HCT116 (cell line): ENCODE data around the gene TMCC1. TPM values are rescaled to one million over a fixed set of nuclear protein-coding genes. Genes with fewer than 3 reads are reported as not detected.

ENCODE experiments used
- ATAC-seq: fragments of 200-7000 bp; cut with Tn5 transposase; 2 replicates; pipeline ENCODE4 v1.9.1; 2020; ENCODE audit warnings: mild to moderate bottlenecking, moderate library complexity
- BruUV-seq: library from RNA; stranded (reverse); fragments of 400-500 nt; replicated peaks from 2 replicates; lab custom pipeline; 2021; lab: Mats Ljungman, UMichigan
- CTCF ChIA-PET: fragments of 300-600 bp; sonication (Branson Sonifier 250); formaldehyde crosslinking; loops from one replicate; lab custom pipeline; 2021; ENCODE audit warnings: antibody characterized with exemption; lab: Charles Lee
- POLR2A ChIA-PET: fragments of 300-600, 350-600 bp; sonication (Branson Sonifier 250); formaldehyde crosslinking; loops from one replicate; lab custom pipeline; 2021; ENCODE audit warnings: antibody characterized with exemption; lab: Charles Lee
- RAD21 ChIA-PET, 2 experiments: fragments of 300-600 bp; sonication (Branson Sonifier 250); formaldehyde crosslinking; loops; one replicate each; lab custom pipeline; 2023; ENCODE audit warnings: low total read pairs in 2 of 2; ENCODE audit not compliant: uncharacterized antibody in 2 of 2, unreplicated experiment in 2 of 2, low non-redundant PET in 1 of 2; lab: Charles Lee
- DNase-seq: peaks from one replicate; pipeline ENCODE4 v3.0.0-alpha.2; 2010; ENCODE audit warnings: low read depth, low spot score
- H2AFZ ChIP-seq: fragments of 200-600 bp; shearing (Covaris generic), sonication (generic); 2 replicates; pipeline ENCODE4 v1.6.1; 2017; ENCODE audit warnings: low read depth, mixed run types, mixed read lengths, antibody characterized with exemption, low read length; ENCODE audit not compliant: poor library complexity, severe bottlenecking
- H3K27ac ChIP-seq: 2 replicates; pipeline ENCODE4 v1.5.1; 2012; ENCODE audit warnings: low read depth, low read length
- H3K27me3 ChIP-seq: fragments of 200-600 bp; sonication (generic); 2 replicates; pipeline ENCODE4 v1.6.1; 2016; ENCODE audit warnings: mixed run types, low read length, mixed read lengths; ENCODE audit not compliant: insufficient read depth
- H3K36me3 ChIP-seq, 2 experiments: fragments of 200-500 bp in 1 of 2; fragments of 200-600 bp in 1 of 2; sonication (Bioruptor generic) in 1 of 2; sonication (generic) in 1 of 2; 2 replicates each; pipeline versions ENCODE4 v1.5.1 to v1.6.1; 2014 to 2016; ENCODE audit warnings: low read length in 2 of 2, inconsistent platforms in 1 of 2, mixed read lengths in 1 of 2, mixed run types in 1 of 2; ENCODE audit not compliant: insufficient read depth in 2 of 2, control insufficient read depth in 1 of 2
- H3K4me1 ChIP-seq, 2 experiments: fragments of 200-600 bp in 1 of 2; sonication (generic) in 1 of 2; 2 replicates each; pipeline versions ENCODE4 v1.5.1 to v1.6.1; 2012 to 2017; ENCODE audit warnings: low read length in 2 of 2, inconsistent platforms in 1 of 2, mild to moderate bottlenecking in 1 of 2, mixed read lengths in 1 of 2, mixed run types in 1 of 2, moderate library complexity in 1 of 2; ENCODE audit not compliant: insufficient read depth in 2 of 2, control insufficient read depth in 1 of 2
- H3K4me2 ChIP-seq: fragments of 200-600 bp; sonication (generic); 2 replicates; pipeline ENCODE4 v1.6.1; 2017; ENCODE audit warnings: mixed run types, low read length, mixed read lengths
- H3K4me3 ChIP-seq, 2 experiments: fragments of 200-600 bp in 1 of 2; sonication (generic) in 1 of 2; replicated peaks in 1 of 2; 2 replicates each; pipeline ENCODE4 v1.5.1; 2011 to 2016; ENCODE audit warnings: low read length in 2 of 2, control low read depth in 1 of 2, low read depth in 1 of 2, mild to moderate bottlenecking in 1 of 2, mixed read lengths in 1 of 2, mixed run types in 1 of 2
- H3K79me2 ChIP-seq: fragments of 200-600 bp; sonication (generic); 2 replicates; pipeline ENCODE4 v1.6.1; 2017; ENCODE audit warnings: mild to moderate bottlenecking, mixed run types, low read length, moderate library complexity, mixed read lengths; ENCODE audit not compliant: insufficient read depth
- H3K9ac ChIP-seq: fragments of 200-600 bp; sonication (generic); 2 replicates; pipeline ENCODE4 v1.6.1; 2016; ENCODE audit warnings: low read length, mixed read lengths
- H3K9me2 ChIP-seq: fragments of 200-600 bp; sonication (generic), shearing (Covaris generic); 2 replicates; pipeline ENCODE4 v1.6.1; 2017; ENCODE audit warnings: mixed run types, mild to moderate bottlenecking, moderate library complexity; ENCODE audit not compliant: insufficient read depth
- H3K9me3 ChIP-seq, 2 experiments: fragments of 200-500 bp in 1 of 2; fragments of 200-600 bp in 1 of 2; sonication (Bioruptor generic) in 1 of 2; sonication (generic) in 1 of 2; 2 replicates each; pipeline ENCODE4 v1.6.1; 2014 to 2017; ENCODE audit warnings: low read length in 2 of 2, mixed read lengths in 2 of 2, inconsistent platforms in 1 of 2, low read depth in 1 of 2, mild to moderate bottlenecking in 1 of 2, mixed run types in 1 of 2, moderate library complexity in 1 of 2; ENCODE audit not compliant: control insufficient read depth in 1 of 2, insufficient read depth in 1 of 2
- H4K20me1 ChIP-seq: fragments of 200-600 bp; sonication (generic), shearing (Covaris generic); 2 replicates; pipeline ENCODE4 v1.6.1; 2017; ENCODE audit warnings: mixed run types, mild to moderate bottlenecking, moderate library complexity; ENCODE audit not compliant: insufficient read depth
- FOSL1 ChIP-seq: IDR thresholded peaks from 2 replicates; pipeline ENCODE4 v1.6.1; 2012; ENCODE audit warnings: low read depth
- JUND ChIP-seq: IDR thresholded peaks from 2 replicates; pipeline ENCODE4 v1.6.1; 2012
- RAD21 ChIP-seq: IDR thresholded peaks from 2 replicates; pipeline ENCODE4 v1.6.1; 2012; ENCODE audit warnings: low read depth, mild to moderate bottlenecking
- SIN3A ChIP-seq: IDR thresholded peaks from 2 replicates; pipeline ENCODE4 v1.6.1; 2012; ENCODE audit warnings: low read depth
- TCF7L2 ChIP-seq: IDR thresholded peaks from 2 replicates; pipeline ENCODE4 v1.7.0; 2011; ENCODE audit warnings: borderline replicate concordance, inconsistent platforms; ENCODE audit not compliant: insufficient read depth, insufficient read length; ENCODE audit errors: extremely low read depth
- YY1 ChIP-seq: IDR thresholded peaks from 2 replicates; pipeline ENCODE4 v1.6.1; 2011; ENCODE audit warnings: low read length, low read depth, moderate library complexity, mild to moderate bottlenecking; ENCODE audit not compliant: insufficient replicate concordance; ENCODE audit errors: extremely low read depth
- ZFX ChIP-seq: fragments of 450-650 bp; IDR thresholded peaks from 2 replicates; pipeline ENCODE4 v1.6.1; 2017
- intact Hi-C: fragments of 100-400 bp; cut with micrococcal nuclease; formaldehyde crosslinking; loops from 2 replicates; pipeline ENCODE4 v1.10.0; 2022
- total RNA-seq: library from RNA; stranded (reverse); gene quantifications from one replicate; pipeline ENCODE4 v1.2.1, GENCODE V29; 2021; ENCODE audit not compliant: unreplicated experiment
- TF ChIP-seq, protein P1 (sequence below): IDR thresholded peaks from 2 replicates; pipeline ENCODE4 v1.6.1; 2011; ENCODE audit warnings: mild to moderate bottlenecking, low read length, moderate library complexity; ENCODE audit not compliant: insufficient replicate concordance; ENCODE audit errors: extremely low read depth

The TMCC1 gene
- total RNA-seq, 1 experiment from 2014 or later, result 32.5 TPM

GRCh38 chr3:129943020-129943419 is 49.5 kb upstream of the TMCC1 start:
- ChIA-PET CTCF (interaction anchor here (0.6 to 5.4 kb wide), 20 partner anchors 10 to 453 kb away, joined by 3 to 49 read pairs (median 5); no protein-coding TSS in a partner anchor), RAD21 (interaction anchor here (1.1 to 1.9 kb wide), 8 partner anchors 60 to 163 kb away, joined by 3 to 11 read pairs (median 6); no protein-coding TSS in a partner anchor), POLR2A (interaction anchor here (0.7 kb wide), 1 partner anchor 169 kb away, joined by 3 read pairs; no protein-coding TSS in a partner anchor)
- no TSS peak for BruUV-seq
- Histone ChIP-seq H4K20me1 (no peaks in the 10 kb centered on the region), H3K27ac (no peak overlapping the region), H3K4me3 (no peak overlapping the region), H3K9me3 (no peaks in the 10 kb centered on the region), H3K79me2 (no peaks in the 10 kb centered on the region), H3K9me2 (no peaks in the 10 kb centered on the region), H3K4me2 (no peak overlapping the region), H2AFZ (no peak overlapping the region), H3K9ac (no peak overlapping the region), H3K4me1 (peaks cover 0 to 3% of the 10 kb centered on the region in 2 experiments; a peak in 1 of 4 replicates), H3K36me3 (no peaks in the 10 kb centered on the region), H3K27me3 (no peaks in the 10 kb centered on the region)
- ATAC-seq (no peak), DNase-seq (no peak)
- intact Hi-C loops, result no loop called here
- no peak for TF ChIP-seq JUND
- TF ChIP-seq TCF7L2, result no peak
- TF ChIP-seq, protein P1, sequence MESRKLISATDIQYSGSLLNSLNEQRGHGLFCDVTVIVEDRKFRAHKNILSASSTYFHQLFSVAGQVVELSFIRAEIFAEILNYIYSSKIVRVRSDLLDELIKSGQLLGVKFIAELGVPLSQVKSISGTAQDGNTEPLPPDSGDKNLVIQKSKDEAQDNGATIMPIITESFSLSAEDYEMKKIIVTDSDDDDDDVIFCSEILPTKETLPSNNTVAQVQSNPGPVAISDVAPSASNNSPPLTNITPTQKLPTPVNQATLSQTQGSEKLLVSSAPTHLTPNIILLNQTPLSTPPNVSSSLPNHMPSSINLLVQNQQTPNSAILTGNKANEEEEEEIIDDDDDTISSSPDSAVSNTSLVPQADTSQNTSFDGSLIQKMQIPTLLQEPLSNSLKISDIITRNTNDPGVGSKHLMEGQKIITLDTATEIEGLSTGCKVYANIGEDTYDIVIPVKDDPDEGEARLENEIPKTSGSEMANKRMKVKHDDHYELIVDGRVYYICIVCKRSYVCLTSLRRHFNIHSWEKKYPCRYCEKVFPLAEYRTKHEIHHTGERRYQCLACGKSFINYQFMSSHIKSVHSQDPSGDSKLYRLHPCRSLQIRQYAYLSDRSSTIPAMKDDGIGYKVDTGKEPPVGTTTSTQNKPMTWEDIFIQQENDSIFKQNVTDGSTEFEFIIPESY, result no peak
- TF ChIP-seq ZFX, result no peak
- no peak for TF ChIP-seq FOSL1
- TF ChIP-seq SIN3A, result no peak
- TF ChIP-seq YY1, result no peak
- no peak for TF ChIP-seq RAD21
